HuH-7.5 (cell line): ENCODE measurements around the gene KRTAP19-8.

Source experiments
- DNase-seq: peaks from one replicate; pipeline ENCODE4 v3.0.0; 2011; ENCODE audit warnings: low spot score

The KRTAP19-8 gene, protein sequence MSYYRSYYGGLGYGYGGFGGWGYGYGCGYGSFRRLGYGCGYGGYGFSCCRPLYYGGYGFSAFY

GRCh38 chr21:31038376-31038775, at the start of gene KRTAP19-8:
Gene KRTAP19-8, minus strand, starts transcription at chr21:31038476. Its CDS starts 33 bp downstream, at chr21:31038443.
- DNase-seq: no peak

GRCh38 chr21:31087639-31088473, 49.6 kb upstream of the KRTAP19-8 start:
- DNase-seq: no peak

GRCh38 chr21:31084689-31085088, 46.4 kb upstream of the KRTAP19-8 start:
- no peak for DNase-seq

- no peak for DNase-seq
Observed at GRCh38 chr21:31078796-31079195, 40.5 kb upstream of the KRTAP19-8 start.

- no peak for DNase-seq
Observed at GRCh38 chr21:31078216-31078615, 39.9 kb upstream of the KRTAP19-8 start.

- no peak for DNase-seq
Observed at GRCh38 chr21:31075848-31076247, 37.6 kb upstream of the KRTAP19-8 start.

DNA sequence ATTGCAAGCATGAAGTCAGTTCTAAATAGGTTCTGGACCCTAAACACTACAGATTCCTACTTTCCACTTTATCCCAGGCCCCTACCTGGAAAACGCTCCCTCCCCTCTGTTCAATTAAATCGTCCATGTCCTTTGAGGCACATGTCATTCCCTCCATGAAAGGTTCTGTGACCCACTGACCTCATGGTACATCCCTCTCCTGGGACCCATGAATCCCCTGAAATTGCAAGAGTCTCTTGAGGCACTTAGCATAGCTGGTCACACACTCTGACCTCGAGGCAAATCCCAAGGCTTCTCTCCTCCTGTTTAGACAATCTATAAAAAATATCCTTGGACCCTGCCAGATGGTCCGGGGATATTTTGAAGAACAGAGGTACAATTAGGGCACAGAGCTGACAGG, 34.3 kb upstream of the KRTAP19-8 start:
- no peak for DNase-seq

- no peak for DNase-seq
Observed at GRCh38 chr21:31064803-31065202, 26.5 kb upstream of the KRTAP19-8 start.

DNA sequence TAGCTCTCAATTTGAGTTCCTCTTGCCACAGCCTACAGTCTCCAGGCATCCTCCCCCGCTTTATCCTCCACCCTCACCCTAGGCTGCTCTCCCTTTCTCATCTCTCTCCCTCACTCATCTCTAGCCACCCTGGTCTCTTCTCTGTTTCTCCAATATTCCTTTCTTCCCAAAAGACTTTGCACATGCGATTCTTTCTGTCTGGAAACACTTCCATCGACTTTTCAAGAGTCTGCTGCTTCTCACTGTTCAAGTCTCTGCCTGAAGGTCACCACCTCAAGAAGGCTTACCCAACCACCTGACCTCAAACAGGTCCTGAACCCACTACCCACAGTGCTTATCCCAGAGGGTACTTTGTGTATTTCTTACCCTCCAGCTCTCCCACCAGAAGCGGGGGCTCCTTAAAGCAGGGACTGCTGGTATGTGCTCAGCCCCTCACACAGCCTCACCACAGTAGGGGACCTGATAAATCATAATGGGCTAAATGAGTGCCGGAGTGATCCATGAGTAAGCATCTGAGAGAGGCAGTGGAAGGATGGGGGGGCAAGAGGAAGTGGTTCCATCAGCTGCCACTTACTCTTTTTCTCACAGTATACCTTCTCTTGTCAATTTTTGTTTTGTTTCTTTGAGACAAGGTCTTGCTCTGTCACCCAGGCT, 14.3 kb upstream of the KRTAP19-8 start:
- no peak for DNase-seq

DNA sequence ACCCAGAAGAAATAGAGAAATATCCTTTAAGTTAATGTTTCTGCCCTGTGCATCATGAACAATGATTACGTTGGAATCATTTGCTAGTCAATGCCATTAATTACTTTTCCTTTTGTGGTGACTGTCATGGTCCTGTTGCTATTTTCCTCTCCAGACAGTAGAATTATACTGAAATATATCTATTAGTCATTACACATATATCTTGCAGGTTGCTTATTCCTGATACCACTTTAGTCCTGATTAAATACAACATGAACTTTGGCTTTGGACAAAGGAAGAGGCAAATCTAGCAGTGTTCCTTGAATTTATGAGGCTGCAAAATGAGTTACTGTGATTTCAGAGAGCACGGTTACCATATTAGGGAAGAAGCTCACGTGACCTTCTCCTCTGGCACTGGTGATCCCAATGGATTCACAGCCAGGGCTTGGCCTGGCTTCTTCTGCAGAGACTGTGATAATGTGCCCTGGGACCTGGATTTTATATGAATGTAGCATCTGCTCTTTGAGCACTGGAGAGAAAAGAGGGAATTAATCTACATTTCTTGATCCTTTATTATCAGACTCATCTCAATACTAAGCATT, 12.4 kb upstream of the KRTAP19-8 start:
- no peak for DNase-seq

GRCh38 chr21:31045841-31046240, 7.6 kb upstream of the KRTAP19-8 start:
- no peak for DNase-seq

GRCh38 chr21:31043471-31043870, 5.2 kb upstream of the KRTAP19-8 start:
- no peak for DNase-seq

GRCh38 chr21:31042080-31042464, 3.8 kb upstream of the KRTAP19-8 start:
- no peak for DNase-seq

GRCh38 chr21:31041295-31042079, 3.2 kb upstream of the KRTAP19-8 start:
- DNase-seq: no peak

DNA sequence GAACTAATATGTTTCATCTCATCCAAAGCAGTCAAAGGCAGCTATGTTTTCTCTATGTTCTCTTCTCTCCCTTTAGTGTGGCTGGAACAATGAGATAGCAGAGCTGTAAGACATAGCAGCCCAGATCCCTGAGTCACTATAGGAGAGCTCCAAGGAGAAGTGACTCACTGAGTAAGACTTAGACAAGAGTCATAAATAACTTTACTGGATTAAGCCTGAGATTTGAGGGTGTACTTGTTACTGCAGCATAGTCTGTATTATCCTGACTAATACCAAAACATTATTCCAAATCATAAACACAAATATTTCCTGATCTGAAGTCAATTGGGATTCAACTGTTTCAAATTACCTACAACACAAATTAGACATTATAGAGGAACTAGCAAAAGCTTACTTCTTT, 3.9 kb downstream of the KRTAP19-8 start:
- no peak for DNase-seq

DNA sequence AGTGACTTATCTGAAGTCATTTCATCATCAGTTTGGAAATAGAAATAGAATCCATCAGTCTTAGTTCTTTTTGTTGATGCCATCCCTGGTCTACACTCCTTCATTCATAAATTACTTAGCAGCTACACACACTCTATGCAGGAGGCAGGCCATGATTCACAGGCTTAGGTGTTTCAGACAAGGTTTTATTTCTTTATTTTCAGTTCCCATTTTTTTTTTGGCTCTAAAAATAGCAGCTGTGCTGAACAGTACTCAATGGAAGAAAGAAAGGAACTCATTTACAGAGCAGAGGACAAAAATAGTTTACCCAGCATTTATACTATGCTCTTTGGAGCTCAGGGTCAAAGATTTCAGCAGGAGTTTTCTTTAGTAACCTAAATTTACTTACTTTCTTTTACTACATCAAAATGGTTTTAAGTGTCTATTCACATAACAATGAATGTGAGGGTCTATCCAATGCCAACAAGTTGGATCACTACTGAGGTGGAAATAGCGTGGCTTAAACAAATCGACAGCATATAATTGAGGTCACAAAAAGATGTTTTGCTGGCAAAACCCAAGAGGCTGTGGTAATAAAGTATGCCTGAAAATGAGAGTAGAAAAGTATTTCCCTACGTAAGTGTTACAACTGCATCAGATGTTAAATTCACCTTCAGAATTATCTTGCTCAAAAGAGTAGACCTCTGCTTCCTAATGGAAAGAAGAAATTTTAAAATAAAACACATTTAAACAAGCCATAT, 7.7 kb downstream of the KRTAP19-8 start:
- no peak for DNase-seq

- no peak for DNase-seq
Observed at GRCh38 chr21:31023680-31024079, 14.6 kb downstream of the KRTAP19-8 start.

DNA sequence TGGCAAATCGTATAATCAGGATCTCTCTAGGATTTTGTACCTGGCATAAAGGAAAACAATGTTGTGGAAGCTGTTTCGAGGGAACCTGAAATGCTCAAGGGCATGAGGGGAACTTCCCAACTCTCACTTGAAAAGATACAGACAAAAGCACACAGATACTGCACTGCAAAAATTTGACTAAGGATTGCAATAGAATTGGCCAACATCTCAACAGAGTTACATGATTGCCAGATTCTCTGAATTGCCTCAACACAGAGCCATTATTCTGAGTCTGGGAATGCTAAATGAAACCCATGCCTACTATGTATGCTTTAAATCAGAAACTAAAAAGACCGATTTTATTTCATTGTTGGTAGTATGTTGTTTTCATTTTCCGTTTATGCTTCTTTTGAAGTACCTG, 16.0 kb downstream of the KRTAP19-8 start:
- no peak for DNase-seq

DNA sequence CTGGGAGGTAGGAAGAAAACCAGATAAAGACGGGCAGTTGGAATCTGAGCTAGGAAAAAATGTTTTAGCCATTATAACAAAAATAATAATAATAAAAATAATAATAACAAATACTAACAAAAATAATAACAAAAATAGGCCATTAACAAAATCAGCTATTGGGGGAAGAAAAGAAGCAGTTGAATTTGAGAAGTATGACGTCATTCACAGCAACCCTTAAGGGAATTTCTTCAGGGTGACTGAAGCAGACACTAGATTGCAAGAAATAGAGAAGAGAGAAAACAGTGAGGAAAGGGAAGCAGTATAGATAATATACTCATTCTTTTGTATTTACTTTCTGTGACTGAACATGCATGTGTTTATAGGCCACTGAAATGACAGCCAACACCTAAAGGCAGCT, 20.0 kb downstream of the KRTAP19-8 start:
- no peak for DNase-seq

DNA sequence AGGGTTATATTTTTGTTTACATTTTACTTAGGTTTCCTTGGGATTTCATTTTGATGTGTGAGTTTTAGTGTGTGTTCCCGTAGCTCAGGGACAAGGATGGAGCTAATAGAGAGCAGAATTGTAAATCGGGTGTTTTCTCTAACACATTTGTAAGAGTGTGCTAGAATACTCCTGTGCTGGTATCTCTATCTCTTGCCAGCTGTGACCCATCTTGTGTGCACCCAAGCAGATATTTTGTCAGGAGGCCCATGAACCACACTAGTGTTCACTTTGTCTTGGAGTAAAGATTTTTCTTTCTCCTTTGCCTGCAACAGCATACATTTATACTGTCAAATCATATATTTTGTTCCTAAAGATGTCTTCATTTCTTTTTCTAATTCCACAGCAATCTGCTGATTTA, 23.4 kb downstream of the KRTAP19-8 start:
- DNase-seq: no peak
